Thyroid gland (tissue), 4 donors: ENCODE results near the gene SLC11A1. TPM values are rescaled to one million over a fixed set of nuclear protein-coding genes. Genes with fewer than 3 reads are reported as not detected.
A peak's percentile ranks its signal among the peaks of the same experiment; 100 is the strongest.

Experiments used
- DNase-seq, 2 donors: peaks; one replicate each; pipeline ENCODE4 v3.0.0-alpha.2; 2019
- H3K27ac ChIP-seq, 3 donors: fragments of 200-600 bp; sonication (generic); 1 replicate in 2 of 3; 2 replicates in 1 of 3; pipeline ENCODE4 v1.5.1; 2016 to 2019; ENCODE audit warnings: mild to moderate bottlenecking in 1 of 3, moderate library complexity in 1 of 3
- H3K27me3 ChIP-seq: fragments of 200-600 bp; sonication (generic); one replicate; pipeline ENCODE4 v1.5.1; 2019
- H3K36me3 ChIP-seq, 2 donors: fragments of 200-600 bp; sonication (generic); one replicate each; pipeline ENCODE4 v1.5.1; 2016 to 2019
- H3K4me1 ChIP-seq, 2 donors: fragments of 200-600 bp; sonication (generic); one replicate each; pipeline ENCODE4 v1.5.1; 2017 to 2019
- H3K4me3 ChIP-seq, 3 donors: fragments of 200-600 bp; sonication (generic); replicated peaks in 1 of 3; 1 replicate in 2 of 3; 2 replicates in 1 of 3; pipeline ENCODE4 v1.5.1; 2016; ENCODE audit warnings: mild to moderate bottlenecking in 1 of 3
- H3K9me3 ChIP-seq: fragments of 200-600 bp; sonication (generic); one replicate; pipeline ENCODE4 v1.5.1; 2017
- POLR2A ChIP-seq, 2 donors: fragments of 450-650 bp; IDR thresholded peaks; one replicate each; pipeline ENCODE4 v1.6.1; 2017; ENCODE audit warnings: antibody characterized with exemption in 2 of 2, mild to moderate bottlenecking in 2 of 2, moderate library complexity in 1 of 2
- WGBS, 2 donors: methylation state at CpG; one replicate each; pipeline ENCODE4 v1.1.5; 2017; 5-methylcytosine and 5-hydroxymethylcytosine counted together
- intact Hi-C: fragments of 100-400 bp; cut with DNase I; formaldehyde crosslinking; loops from one replicate; pipeline ENCODE4 v1.15.1; 2023
- total RNA-seq, 4 donors: library from RNA; depleted of rRNA; stranded (reverse); fragments of >200 nt; gene quantifications; one replicate each; pipeline ENCODE4 v1.2.3, GENCODE V29; 2016
- TF ChIP-seq, protein P1 (sequence below), 6 experiments: fragments of 200-600 bp in 3 of 6; fragments of 450-650 bp in 3 of 6; sonication (generic) in 3 of 6; IDR thresholded peaks; one replicate each; pipeline ENCODE4 v1.5.1; 2016 to 2019; ENCODE audit warnings: antibody characterized with exemption in 6 of 6, mild to moderate bottlenecking in 2 of 6, inconsistent platforms in 1 of 6, moderate library complexity in 1 of 6

The SLC11A1 gene
- total RNA-seq, 4 donors from 2014 or later = 1.7 to 14.5 (median 10.1) TPM

DNA sequence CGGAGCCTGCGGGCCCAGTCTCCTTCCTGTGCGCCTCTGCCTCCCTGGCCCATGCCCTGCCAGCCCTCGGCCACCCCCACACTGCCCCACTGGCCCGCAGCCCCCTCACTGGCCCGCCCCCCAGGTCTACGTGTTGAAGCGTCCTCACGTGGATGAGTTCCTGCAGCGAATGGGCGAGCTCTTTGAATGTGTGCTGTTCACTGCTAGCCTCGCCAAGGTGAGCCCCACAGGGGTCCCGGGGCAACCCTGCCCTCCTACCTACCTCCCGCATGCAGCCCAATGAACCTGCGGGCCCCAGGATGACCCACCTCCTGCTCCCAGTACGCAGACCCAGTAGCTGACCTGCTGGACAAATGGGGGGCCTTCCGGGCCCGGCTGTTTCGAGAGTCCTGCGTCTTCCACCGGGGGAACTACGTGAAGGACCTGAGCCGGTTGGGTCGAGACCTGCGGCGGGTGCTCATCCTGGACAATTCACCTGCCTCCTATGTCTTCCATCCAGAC is 20.9 kb downstream of the SLC11A1 start:
- no peaks in the 10 kb centered on the region for H3K27me3 ChIP-seq
- H3K9me3 ChIP-seq = no peaks in the 10 kb centered on the region
- intact Hi-C loops = loop anchor here (5.0 to 10.0 kb wide), 3 partner anchors 131 to 252 kb away; partner anchors contain the start of genes AAMP, BCS1L, CNOT9 and PNKD
- TF ChIP-seq, protein P1, sequence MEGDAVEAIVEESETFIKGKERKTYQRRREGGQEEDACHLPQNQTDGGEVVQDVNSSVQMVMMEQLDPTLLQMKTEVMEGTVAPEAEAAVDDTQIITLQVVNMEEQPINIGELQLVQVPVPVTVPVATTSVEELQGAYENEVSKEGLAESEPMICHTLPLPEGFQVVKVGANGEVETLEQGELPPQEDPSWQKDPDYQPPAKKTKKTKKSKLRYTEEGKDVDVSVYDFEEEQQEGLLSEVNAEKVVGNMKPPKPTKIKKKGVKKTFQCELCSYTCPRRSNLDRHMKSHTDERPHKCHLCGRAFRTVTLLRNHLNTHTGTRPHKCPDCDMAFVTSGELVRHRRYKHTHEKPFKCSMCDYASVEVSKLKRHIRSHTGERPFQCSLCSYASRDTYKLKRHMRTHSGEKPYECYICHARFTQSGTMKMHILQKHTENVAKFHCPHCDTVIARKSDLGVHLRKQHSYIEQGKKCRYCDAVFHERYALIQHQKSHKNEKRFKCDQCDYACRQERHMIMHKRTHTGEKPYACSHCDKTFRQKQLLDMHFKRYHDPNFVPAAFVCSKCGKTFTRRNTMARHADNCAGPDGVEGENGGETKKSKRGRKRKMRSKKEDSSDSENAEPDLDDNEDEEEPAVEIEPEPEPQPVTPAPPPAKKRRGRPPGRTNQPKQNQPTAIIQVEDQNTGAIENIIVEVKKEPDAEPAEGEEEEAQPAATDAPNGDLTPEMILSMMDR (IDR thresholded peaks at IDR 0.05) = no peak
- TF ChIP-seq POLR2A (IDR thresholded peaks at IDR 0.05) = no peak
- H3K27ac ChIP-seq = no peak overlapping the region
- no peak for DNase-seq
- WGBS, 2 donors = 85 to 87% methylated on average over 10 to 16 of the region's 26 CpGs
- no peak overlapping the region for H3K4me3 ChIP-seq
- peaks cover 45 to 53% of the 10 kb centered on the region in 2 donors for H3K4me1 ChIP-seq
- peaks cover 31 to 41% of the 10 kb centered on the region in 2 donors for H3K36me3 ChIP-seq

DNA sequence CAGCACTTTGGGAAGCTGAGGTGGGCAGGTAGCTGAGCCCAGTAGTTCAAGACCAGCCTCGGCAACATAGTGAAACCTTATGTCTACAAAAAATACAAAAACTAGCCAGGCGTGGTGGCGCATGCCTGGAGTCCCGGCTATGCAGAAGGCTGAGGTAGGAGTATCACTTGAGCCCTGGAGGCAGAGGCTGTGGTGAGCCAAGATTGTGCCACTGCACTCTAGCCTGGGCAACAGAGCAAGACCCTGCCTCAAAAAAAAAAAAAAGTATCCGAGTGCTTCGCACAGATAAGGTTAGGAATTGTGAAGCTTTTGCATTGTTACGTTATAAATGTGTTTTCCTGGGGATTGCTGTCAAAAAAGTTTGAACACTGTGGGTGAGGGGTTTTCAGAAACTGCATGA is 21.7 kb downstream of the SLC11A1 start:
- Histone ChIP-seq H3K36me3 (peaks cover 31 to 41% of the 10 kb centered on the region in 2 donors), H3K4me3 (no peak overlapping the region), H3K27me3 (no peaks in the 10 kb centered on the region), H3K27ac (no peak overlapping the region), H3K9me3 (no peaks in the 10 kb centered on the region), H3K4me1 (peaks cover 40 to 50% of the 10 kb centered on the region in 2 donors)
- TF ChIP-seq, protein P1 (IDR thresholded peaks at IDR 0.05) = no peak
- no peak for TF ChIP-seq POLR2A (IDR thresholded peaks at IDR 0.05)
- intact Hi-C loops = loop anchor here (5.0 to 10.0 kb wide), 3 partner anchors 132 to 251 kb away; partner anchors contain the start of genes AAMP, BCS1L, CNOT9 and PNKD
- 64 to 71% methylated on average over 7 of the region's 7 CpGs for WGBS, 2 donors
- no peak for DNase-seq

- Histone ChIP-seq H3K9me3 (no peaks in the 10 kb centered on the region), H3K36me3 (peaks cover 31 to 41% of the 10 kb centered on the region in 2 donors), H3K27me3 (no peaks in the 10 kb centered on the region), H3K4me3 (no peak overlapping the region), H3K4me1 (peaks cover 36 to 50% of the 10 kb centered on the region in 2 donors), H3K27ac (peak overlapping the region in 2 of 3 donors; percentile 57 to 81)
- WGBS, 2 donors = 43 to 63% methylated on average over 5 to 7 of the region's 16 CpGs
- DNase-seq = no peak
- TF ChIP-seq, protein P1 (IDR thresholded peaks at IDR 0.05) = no peak
- TF ChIP-seq POLR2A (IDR thresholded peaks at IDR 0.05) = no peak
- intact Hi-C loops = loop anchor here (5.0 to 10.0 kb wide), 4 partner anchors 63 to 250 kb away; partner anchors contain the start of genes AAMP, BCS1L, CNOT9 and PNKD
These were observed 22.4 kb downstream of the SLC11A1 start for GRCh38 chr2:218404351-218405085.

GRCh38 chr2:218405086-218405745 is 23.1 kb downstream of the SLC11A1 start:
- no peaks in the 10 kb centered on the region for H3K9me3 ChIP-seq
- peaks cover 36 to 50% of the 10 kb centered on the region in 2 donors for H3K4me1 ChIP-seq
- no peaks in the 10 kb centered on the region for H3K27me3 ChIP-seq
- intact Hi-C loops = loop anchor here (5.0 to 10.0 kb wide), 2 partner anchors 62 to 250 kb away; partner anchors contain the start of genes BCS1L and ZNF142
- no peak overlapping the region for H3K4me3 ChIP-seq
- WGBS, 2 donors = 64 to 75% methylated on average over 5 to 8 of the region's 8 CpGs
- no peak for DNase-seq
- no peak for TF ChIP-seq POLR2A (IDR thresholded peaks at IDR 0.05)
- peak overlapping the region; percentile 57 to 92 (median 81) for H3K27ac ChIP-seq
- peaks cover 31 to 37% of the 10 kb centered on the region in 2 donors for H3K36me3 ChIP-seq

DNA sequence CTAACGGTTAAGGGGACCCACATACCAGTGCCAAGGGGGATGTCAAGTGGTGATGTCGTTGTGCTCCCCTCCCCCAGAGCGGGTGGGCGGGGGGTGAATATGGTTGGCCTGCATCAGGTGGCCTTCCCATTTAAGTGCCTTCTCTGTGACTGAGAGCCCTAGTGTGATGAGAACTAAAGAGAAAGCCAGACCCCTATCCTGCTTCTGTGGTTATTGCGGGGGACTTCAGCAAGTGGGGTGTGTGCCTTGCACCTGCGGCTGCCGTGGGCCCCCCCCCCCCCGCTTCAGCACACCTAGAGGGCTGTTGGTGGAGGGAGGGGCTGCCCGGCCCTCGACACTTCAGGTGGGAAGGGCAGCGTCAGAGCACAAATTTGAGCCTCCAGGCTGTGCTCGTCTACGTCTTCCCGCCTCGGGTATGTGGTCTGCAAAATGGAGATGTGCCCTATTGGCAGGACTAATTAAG is 23.7 kb downstream of the SLC11A1 start:
- Histone ChIP-seq H3K4me3 (peak overlapping the region in 1 of 3 donors; percentile 33), H3K36me3 (peaks cover 31 to 36% of the 10 kb centered on the region in 2 donors), H3K9me3 (no peaks in the 10 kb centered on the region), H3K27ac (peak overlapping the region; percentile 57 to 92 (median 81)), H3K27me3 (no peaks in the 10 kb centered on the region), H3K4me1 (peaks cover 36 to 50% of the 10 kb centered on the region in 2 donors)
- 0 to 2% methylated on average over 3 to 9 of the region's 15 CpGs for WGBS, 2 donors
- TF ChIP-seq, protein P1 (IDR thresholded peaks at IDR 0.05) = no peak
- peak in 1 of 2 donors; percentile 34 for TF ChIP-seq POLR2A (IDR thresholded peaks at IDR 0.05)
- DNase-seq = peak in 1 of 2 donors; percentile 42
- intact Hi-C loops = loop anchor here (5.0 to 10.0 kb wide), 2 partner anchors 62 to 249 kb away; partner anchors contain the start of genes BCS1L and ZNF142
